AG08396 (cell line): ENCODE data around the gene RAI1.
"Not testable (repeated sequence)": the region's sequence is repeated elsewhere in the genome, so short reads cannot be mapped to it uniquely, and the experiment has no call there.

ENCODE experiments used
- DNase-seq: peaks from one replicate; pipeline ENCODE4 v3.0.0; 2012; ENCODE audit warnings: low spot score, mixed read lengths

Gene RAI1

DNA sequence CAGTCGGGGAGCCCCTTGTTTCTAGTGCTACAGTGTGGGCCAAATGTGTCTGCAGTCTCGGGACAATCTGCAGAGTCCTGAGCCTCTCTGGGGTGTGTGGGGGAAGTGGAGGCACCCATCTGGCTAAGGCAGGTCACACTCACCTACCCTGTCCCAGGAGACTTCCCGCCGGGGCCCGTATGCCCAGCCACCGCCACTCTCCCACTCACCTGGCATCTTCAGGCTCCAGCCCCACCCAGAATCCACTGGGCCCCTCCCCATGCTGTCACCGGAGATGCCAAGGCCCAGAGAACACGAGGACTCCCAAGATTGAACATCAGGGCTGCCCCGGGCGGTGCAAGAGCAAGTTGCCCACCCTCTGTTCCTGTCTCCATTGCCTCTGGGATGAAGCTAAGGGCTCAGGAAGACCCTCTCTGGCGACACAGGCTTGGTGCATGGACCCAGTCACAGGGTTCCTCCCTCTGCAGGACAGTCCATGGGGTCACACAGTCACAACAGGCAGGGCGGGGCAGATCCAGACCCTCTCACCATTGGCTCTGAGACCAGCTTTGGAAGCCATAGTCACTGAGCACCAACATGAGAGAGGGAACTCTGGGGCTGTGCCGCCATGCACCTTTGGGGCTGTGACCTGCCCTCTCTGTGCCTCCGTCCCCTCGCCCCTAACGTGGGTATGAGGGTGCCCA lies 117.5 kb downstream of the RAI1 start:
- DNase-seq: no peak

DNA sequence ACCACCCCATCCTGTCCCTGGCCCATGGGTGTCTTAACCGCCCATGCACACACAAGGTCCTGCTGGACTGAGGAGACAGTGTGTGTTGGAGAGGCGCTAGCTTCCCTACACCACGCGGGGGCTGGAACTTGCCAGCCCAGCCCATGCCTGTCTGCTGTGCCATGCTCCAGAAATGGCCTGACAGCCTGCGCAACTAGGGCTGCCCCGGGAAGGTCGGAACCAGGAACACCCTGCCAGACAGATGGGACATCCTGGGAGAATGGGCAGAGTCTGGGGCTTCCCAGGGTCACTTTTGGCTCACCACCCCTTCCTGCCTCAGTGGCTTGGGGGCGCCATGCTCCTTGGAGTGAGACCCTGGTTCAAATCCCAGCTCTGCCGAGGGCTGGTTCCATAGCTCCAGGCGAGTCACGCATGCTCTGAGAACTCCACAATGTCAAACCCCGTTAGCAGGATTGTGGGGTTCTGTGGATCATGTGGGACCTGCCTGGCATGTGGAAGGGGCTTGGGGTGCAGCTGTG lies 119.3 kb downstream of the RAI1 start:
- DNase-seq: no peak

GRCh38 chr17:17801800-17802481 lies 120.7 kb downstream of the RAI1 start:
- no peak for DNase-seq

- no peak for DNase-seq
These were observed 122.7 kb downstream of the RAI1 start for GRCh38 chr17:17804007-17804406.

DNA sequence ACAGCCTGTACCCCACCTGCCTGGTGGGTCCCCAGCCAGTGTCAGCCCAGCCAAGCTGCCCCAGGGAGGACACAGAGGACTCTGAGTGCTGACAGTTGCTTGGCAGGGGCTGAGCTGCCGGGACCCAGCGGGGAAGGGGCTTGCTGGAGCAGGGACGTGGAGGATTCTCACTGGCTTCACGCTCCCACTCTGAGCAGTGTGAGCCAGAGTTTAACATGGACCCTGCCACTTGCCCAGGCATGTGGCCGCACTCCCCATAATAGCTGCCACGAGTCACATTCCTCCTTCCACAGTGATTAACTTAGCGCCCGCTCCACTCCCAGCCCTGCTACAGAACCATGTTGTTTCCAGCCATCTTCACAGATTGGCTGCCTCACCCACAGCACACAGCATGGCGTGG lies 124.3 kb downstream of the RAI1 start:
- DNase-seq: no peak

DNA sequence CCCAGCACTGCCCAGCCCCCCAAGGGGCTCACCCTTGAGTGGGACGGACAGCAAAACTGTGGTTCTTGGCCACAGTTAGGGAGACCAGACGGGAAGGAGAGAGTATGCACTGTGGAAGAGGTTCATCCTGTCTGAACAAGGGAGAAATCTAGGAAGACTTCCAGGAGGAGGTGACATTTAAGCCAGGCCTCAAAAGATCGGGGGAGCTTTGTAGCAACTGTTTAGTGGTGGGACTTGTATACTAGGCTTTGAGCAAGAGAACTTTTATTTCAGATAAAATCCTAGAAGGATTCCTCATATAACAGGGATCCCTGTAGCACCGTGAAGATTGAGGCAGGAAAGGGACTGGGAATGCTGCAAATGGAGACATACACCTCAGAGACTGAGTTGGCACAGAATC lies 124.8 kb downstream of the RAI1 start:
- DNase-seq: no peak

DNA sequence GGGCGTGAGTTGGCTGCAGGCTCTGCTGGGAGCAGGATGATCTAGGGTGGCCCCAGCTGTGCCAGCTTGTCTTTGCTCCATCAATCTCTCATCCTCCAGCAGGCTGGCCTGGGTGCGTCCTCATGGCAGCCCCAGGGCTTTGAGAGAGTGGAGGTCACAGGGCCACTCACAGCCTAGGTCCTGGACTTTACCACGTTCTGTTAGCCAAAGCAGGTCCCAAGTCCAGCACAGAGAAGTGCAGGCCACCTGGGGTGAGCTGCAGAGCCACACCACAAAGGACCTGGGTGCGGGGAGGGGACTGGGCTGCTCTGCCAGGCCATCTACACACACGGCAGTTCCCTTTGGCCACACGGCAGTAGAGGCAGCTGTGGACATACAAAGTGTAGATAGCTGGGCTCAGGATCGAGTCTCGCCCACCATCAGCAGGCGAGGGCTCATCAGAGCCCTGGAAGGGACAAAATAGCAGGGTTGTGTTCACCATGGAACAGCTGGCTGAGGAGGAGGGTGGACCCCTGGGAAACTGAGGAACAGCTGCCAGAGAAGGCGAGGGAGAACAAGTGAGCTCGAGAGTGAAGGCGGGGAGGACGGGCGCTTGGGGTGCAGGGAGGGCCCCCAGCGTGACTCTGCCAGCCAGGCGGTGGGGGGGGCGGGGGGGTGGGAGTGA lies 125.5 kb downstream of the RAI1 start:
- DNase-seq: no peak

GRCh38 chr17:17807440-17807839 lies 126.2 kb downstream of the RAI1 start:
- DNase-seq: no peak

- not testable (repeated sequence) for DNase-seq
These were observed 126.9 kb downstream of the RAI1 start for GRCh38 chr17:17808200-17808599.

- no peak for DNase-seq
These were observed 127.6 kb downstream of the RAI1 start for GRCh38 chr17:17808706-17809432.

- DNase-seq: no peak
These were observed 128.3 kb downstream of the RAI1 start for GRCh38 chr17:17809531-17810083.

GRCh38 chr17:17810084-17810894 lies 129.0 kb downstream of the RAI1 start:
- DNase-seq: peak; percentile 77

DNA sequence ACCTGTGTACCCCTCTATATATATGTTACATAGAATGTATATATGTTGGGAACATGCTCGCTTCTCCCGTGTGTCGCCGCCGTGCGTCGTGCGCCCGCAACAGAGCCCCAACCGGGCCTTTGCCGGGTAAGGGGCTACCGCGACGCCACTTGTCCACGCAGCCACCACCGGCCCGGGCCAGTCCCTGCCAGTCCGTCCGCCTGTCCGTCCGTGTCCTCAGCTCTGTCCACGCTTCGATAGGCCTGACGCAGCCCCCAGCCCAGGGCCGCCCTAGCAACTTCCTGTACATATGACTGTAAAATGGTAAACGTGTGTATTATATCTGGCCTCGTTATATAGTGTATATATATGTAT lies 129.6 kb downstream of the RAI1 start:
- no peak for DNase-seq

DNA sequence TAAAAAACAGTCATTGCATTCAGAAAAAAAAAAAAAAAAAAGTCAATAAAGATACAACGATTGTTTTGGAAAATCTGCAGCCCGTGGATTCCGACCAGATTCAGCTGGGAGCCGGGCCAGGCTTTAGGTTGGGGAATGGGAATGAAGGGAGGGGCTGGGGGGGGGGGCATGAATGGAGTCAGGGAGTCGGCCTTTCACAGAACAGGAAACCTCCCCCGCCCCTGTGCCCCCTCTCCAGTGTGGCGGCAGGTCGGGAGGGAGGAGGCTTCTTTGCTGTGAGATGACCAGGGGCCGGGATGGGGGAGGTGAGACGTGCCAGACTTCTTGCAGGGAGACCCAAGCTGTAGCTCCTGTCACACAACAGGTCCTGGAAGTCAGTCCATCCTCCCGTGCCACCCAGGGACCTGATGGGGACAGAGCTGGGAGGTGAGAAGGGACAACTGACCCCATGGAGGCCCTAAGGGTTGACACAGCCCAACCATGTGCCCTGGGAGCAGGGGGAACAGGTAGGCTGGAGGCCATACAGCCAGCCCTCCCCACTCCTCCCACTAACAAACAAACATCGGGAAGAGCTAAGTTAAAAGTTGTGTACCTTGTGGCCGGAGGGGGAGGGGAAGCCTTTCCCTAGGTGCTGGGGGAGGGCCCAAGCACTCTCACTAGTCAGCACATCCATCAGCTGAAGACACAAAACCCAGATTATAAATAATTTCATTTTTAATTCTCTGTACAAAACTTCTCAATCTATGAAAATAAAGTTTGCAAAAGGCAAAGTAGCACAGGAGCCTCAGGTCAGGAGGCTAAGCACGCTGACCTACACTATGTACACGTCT lies 130.3 kb downstream of the RAI1 start:
- DNase-seq: no peak

GRCh38 chr17:17812211-17813054 lies 131.2 kb downstream of the RAI1 start:
- DNase-seq: peak; percentile 91

- DNase-seq: no peak
These were observed 131.9 kb downstream of the RAI1 start for GRCh38 chr17:17813055-17813724.

- no peak for DNase-seq
These were observed 132.5 kb downstream of the RAI1 start for GRCh38 chr17:17813725-17814095.

DNA sequence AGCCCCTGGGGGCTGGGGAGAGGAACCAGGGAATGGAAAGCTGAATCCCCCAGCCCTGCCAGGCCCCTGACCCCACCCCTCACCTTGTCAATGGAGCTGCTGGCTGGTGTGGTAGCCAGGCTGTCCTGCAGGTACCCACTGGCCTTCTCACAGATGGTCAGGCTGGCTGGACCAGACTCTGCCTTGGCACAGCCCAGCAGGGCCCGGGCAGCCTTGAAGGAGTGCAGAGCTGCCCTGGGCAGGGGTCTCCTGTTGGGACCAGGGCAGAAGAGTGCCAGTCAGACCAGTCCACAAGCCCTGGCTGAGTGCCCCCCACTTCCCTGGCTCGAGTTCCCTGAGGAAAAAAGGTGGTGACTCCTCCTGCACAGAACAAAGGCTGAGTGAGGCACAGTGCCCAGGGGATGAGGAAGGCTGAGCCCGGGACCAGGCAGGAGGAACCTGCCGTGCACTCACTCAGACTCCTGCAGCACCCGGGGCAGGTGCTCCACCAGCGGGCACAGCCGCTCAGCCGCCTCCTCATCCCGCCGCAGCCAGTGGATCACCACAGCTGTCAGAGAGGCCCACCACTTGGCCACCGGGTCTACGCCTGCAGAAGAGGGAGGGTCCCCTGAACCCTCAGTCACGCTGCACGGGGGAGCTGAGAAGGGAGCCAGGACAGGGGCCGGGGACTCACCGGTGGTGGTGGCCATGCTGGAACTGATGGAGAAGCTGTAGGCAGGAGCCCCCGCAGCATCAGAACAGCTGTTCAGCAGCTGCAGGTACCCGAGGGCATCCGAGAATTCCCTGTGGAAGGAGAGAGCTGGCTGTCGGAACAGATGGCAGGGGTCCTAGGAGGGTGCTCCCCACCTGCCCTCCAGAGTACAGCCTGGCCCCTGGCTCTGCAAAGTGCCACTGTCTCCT lies 133.2 kb downstream of the RAI1 start:
- DNase-seq: no peak
